Lower lobe of right lung (tissue), 2 donors: Measurements from ENCODE around the gene GATA5. TPM values are rescaled to one million over a fixed set of nuclear protein-coding genes. Genes with fewer than 3 reads are reported as not detected.

Source experiments
- ATAC-seq, 2 donors: fragments of 200-7000 bp; cut with Tn5 transposase; one replicate each; pipeline ENCODE4 v1.9.1; 2020 to 2022; ENCODE audit warnings: mild to moderate bottlenecking in 2 of 2, moderate library complexity in 2 of 2
- DNase-seq: peaks from one replicate; pipeline ENCODE4 v3.0.0-alpha.2; 2020
- H3K27ac ChIP-seq: fragments of 200-600 bp; one replicate; pipeline ENCODE4 v1.8.0; 2022
- H3K27me3 ChIP-seq: fragments of 200-600 bp; one replicate; pipeline ENCODE4 v1.8.0; 2022; ENCODE audit warnings: low read depth
- H3K36me3 ChIP-seq: fragments of 200-600 bp; one replicate; pipeline ENCODE4 v1.8.0; 2022; ENCODE audit warnings: mild to moderate bottlenecking
- H3K4me1 ChIP-seq: fragments of 200-600 bp; one replicate; pipeline ENCODE4 v1.8.0; 2022
- H3K4me3 ChIP-seq: fragments of 200-600 bp; one replicate; pipeline ENCODE4 v1.8.0; 2022; ENCODE audit warnings: mild to moderate bottlenecking
- H3K9me3 ChIP-seq: fragments of 200-600 bp; one replicate; pipeline ENCODE4 v1.8.0; 2022
- CTCF ChIP-seq: fragments of 200-600 bp; IDR thresholded peaks from one replicate; pipeline ENCODE4 v1.8.0; 2022; ENCODE audit warnings: antibody characterized with exemption, mild to moderate bottlenecking
- intact Hi-C: fragments of 100-400 bp; cut with DNase I; formaldehyde crosslinking; loops from one replicate; pipeline ENCODE4 v1.11.0; 2022
- total RNA-seq: library from RNA; stranded (reverse); fragmentation: NEBNext Ultra II Directional; extraction: Animal tissue kit (Norgen Biotek cat#: 25700); gene quantifications from one replicate; pipeline ENCODE4 v1.2.1, GENCODE V29; 2021
- donor health status: DM: no; HTN: yes; CAD: no; lungs with severe emphysema.

GATA5 gene
- total RNA-seq, 1 donor from 2014 or later: 1.8 TPM

- H3K27me3 ChIP-seq: peaks cover 49% of the 10 kb centered on the region
These were observed 6.4 kb downstream of the GATA5 start for GRCh38 chr20:62469352-62469751.

GRCh38 chr20:62466806-62467537 is 8.8 kb downstream of the GATA5 start:
- peaks cover 26% of the 10 kb centered on the region for H3K27me3 ChIP-seq
- H3K36me3 ChIP-seq: no peaks in the 10 kb centered on the region
- no peaks in the 10 kb centered on the region for H3K4me1 ChIP-seq
- H3K4me3 ChIP-seq: no peak overlapping the region
- no peaks in the 10 kb centered on the region for H3K9me3 ChIP-seq
- DNase-seq (no peak), ATAC-seq (no peak)
- no peak overlapping the region for H3K27ac ChIP-seq
- no peak for TF ChIP-seq CTCF
- intact Hi-C loops: no loop called here

More at GRCh38 chr20:62469352-62469751, 6.4 kb downstream of the GATA5 start:
- intact Hi-C loops: no loop called here
- Histone ChIP-seq H3K4me1 (no peaks in the 10 kb centered on the region), H3K27ac (no peak overlapping the region), H3K36me3 (no peaks in the 10 kb centered on the region), H3K9me3 (no peaks in the 10 kb centered on the region), H3K4me3 (no peak overlapping the region)
- DNase-seq: no peak
- no peak for ATAC-seq
- no peak for TF ChIP-seq CTCF

- ATAC-seq (no peak), DNase-seq (no peak)
- Histone ChIP-seq H3K27me3 (peaks cover 28% of the 10 kb centered on the region), H3K36me3 (no peaks in the 10 kb centered on the region), H3K4me3 (no peak overlapping the region), H3K4me1 (no peaks in the 10 kb centered on the region), H3K9me3 (no peaks in the 10 kb centered on the region), H3K27ac (no peak overlapping the region)
- intact Hi-C loops: no loop called here
- TF ChIP-seq CTCF: no peak
These were observed 9.6 kb downstream of the GATA5 start for GRCh38 chr20:62466072-62466760.

GRCh38 chr20:62464990-62465389 is 10.8 kb downstream of the GATA5 start:
- Histone ChIP-seq H3K4me1 (no peaks in the 10 kb centered on the region), H3K36me3 (no peaks in the 10 kb centered on the region), H3K27ac (no peak overlapping the region), H3K4me3 (no peak overlapping the region), H3K27me3 (peaks cover 22% of the 10 kb centered on the region), H3K9me3 (no peaks in the 10 kb centered on the region)
- intact Hi-C loops: no loop called here
- TF ChIP-seq CTCF: no peak
- DNase-seq (no peak), ATAC-seq (no peak)

GRCh38 chr20:62464425-62464770 is 11.4 kb downstream of the GATA5 start:
- no peak for DNase-seq

More at GRCh38 chr20:62464425-62464770, 11.4 kb downstream of the GATA5 start:
- H3K36me3 ChIP-seq: no peaks in the 10 kb centered on the region
- peaks cover 22% of the 10 kb centered on the region for H3K27me3 ChIP-seq
- intact Hi-C loops: no loop called here
- ATAC-seq: no peak
- H3K4me3 ChIP-seq: no peak overlapping the region
- no peak for TF ChIP-seq CTCF
- no peaks in the 10 kb centered on the region for H3K4me1 ChIP-seq
- no peak overlapping the region for H3K27ac ChIP-seq
- no peaks in the 10 kb centered on the region for H3K9me3 ChIP-seq
